Smooth muscle cell (in vitro differentiated cells): ENCODE data around the gene PHF21A. TPM values are rescaled to one million over a fixed set of nuclear protein-coding genes. Genes with fewer than 3 reads are reported as not detected.

Experiments
- DNase-seq: peaks from one replicate; lab custom pipeline; 2025; ENCODE audit not compliant: unreplicated experiment; lab: John Stamatoyannopoulos, UW
- H2AFZ ChIP-seq: fragments of 200-600 bp; sonication (generic); 2 replicates; pipeline ENCODE4 v1.6.0; 2016; ENCODE audit warnings: antibody characterized with exemption, low read depth, mild to moderate bottlenecking
- H3F3A ChIP-seq: fragments of 200-600 bp; sonication (generic); 2 replicates; pipeline ENCODE4 v1.6.0; 2017; ENCODE audit warnings: antibody characterized with exemption, low read depth
- H3K27ac ChIP-seq: fragments of 200-600 bp; sonication (generic); 2 replicates; pipeline ENCODE4 v1.5.1; 2016; ENCODE audit warnings: low read depth, mild to moderate bottlenecking
- H3K27me3 ChIP-seq: fragments of 200-600 bp; sonication (generic); 2 replicates; pipeline ENCODE4 v1.6.1; 2016; ENCODE audit warnings: low read depth, mild to moderate bottlenecking
- H3K36me3 ChIP-seq: fragments of 200-600 bp; sonication (generic); 2 replicates; pipeline ENCODE4 v1.5.1; 2016; ENCODE audit warnings: low read depth
- H3K4me1 ChIP-seq: fragments of 200-600 bp; sonication (generic); 2 replicates; pipeline ENCODE4 v1.5.1; 2016; ENCODE audit warnings: low read depth
- H3K4me2 ChIP-seq: fragments of 200-600 bp; sonication (generic); 2 replicates; pipeline ENCODE4 v1.6.0; 2016; ENCODE audit warnings: mild to moderate bottlenecking
- H3K4me3 ChIP-seq: fragments of 200-600 bp; sonication (generic); 2 replicates; pipeline ENCODE4 v1.5.1; 2016; ENCODE audit warnings: mild to moderate bottlenecking
- H3K79me2 ChIP-seq: fragments of 200-600 bp; sonication (generic); 2 replicates; pipeline ENCODE4 v1.6.0; 2016; ENCODE audit warnings: low read depth, mild to moderate bottlenecking
- H3K9ac ChIP-seq: fragments of 200-600 bp; sonication (generic); 2 replicates; pipeline ENCODE4 v1.6.0; 2016; ENCODE audit warnings: low read depth
- H3K9me3 ChIP-seq: fragments of 200-600 bp; sonication (generic); replicated peaks from 2 replicates; pipeline ENCODE4 v1.5.1; 2016; ENCODE audit warnings: low read depth
- H4K20me1 ChIP-seq: fragments of 200-600 bp; sonication (generic); 2 replicates; pipeline ENCODE4 v1.6.0; 2016; ENCODE audit warnings: low read depth
- CTCF ChIP-seq: fragments of 200-600 bp; sonication (generic); IDR thresholded peaks from 2 replicates; pipeline ENCODE4 v1.5.1; 2017; ENCODE audit warnings: borderline replicate concordance, mild to moderate bottlenecking, antibody characterized with exemption; ENCODE audit not compliant: insufficient read depth, poor library complexity, severe bottlenecking
- WGBS: methylation state at CpG from one replicate; pipeline ENCODE4 v1.1.7; 2016; ENCODE audit warnings: low lambda C conversion rate; 5-methylcytosine and 5-hydroxymethylcytosine counted together
- polyA plus RNA-seq: library from polyadenylated mRNA; unstranded; fragments of >200 nt; fragmentation: Nextera tagmentation; extraction: Ambion mirVana; gene quantifications from 2 replicates; pipeline ENCODE4 v1.2.1, GENCODE V29; 2016
- total RNA-seq: library from RNA; depleted of rRNA; stranded (reverse); fragments of >200 nt; gene quantifications from 2 replicates; pipeline ENCODE4 v1.2.3, GENCODE V29; 2014

The PHF21A gene
- total and polyA plus RNA-seq, 2 experiments from 2014 or later = 26.1 to 28.7 TPM

GRCh38 chr11:46057489-46057888, 63.8 kb downstream of the PHF21A start:
- Histone ChIP-seq H3K27me3 (no peaks in the 10 kb centered on the region), H3K4me2 (no peak overlapping the region), H3K9me3 (no peaks in the 10 kb centered on the region), H3F3A (no peaks in the 10 kb centered on the region), H3K36me3 (no peaks in the 10 kb centered on the region), H3K27ac (peak overlapping the region; percentile 21), H3K79me2 (peaks cover 3% of the 10 kb centered on the region), H3K9ac (no peak overlapping the region), H2AFZ (no peak overlapping the region), H3K4me3 (no peak overlapping the region), H3K4me1 (peaks cover 15% of the 10 kb centered on the region), H4K20me1 (peaks cover 53% of the 10 kb centered on the region)
- DNase-seq = no peak
- no peak for TF ChIP-seq CTCF
- 86% methylated on average over 2 of the region's 2 CpGs for WGBS

- no peak for DNase-seq
- no peak overlapping the region for H3K4me2 ChIP-seq
- 50% methylated on average over 1 of the region's 1 CpG for WGBS
Observed at GRCh38 chr11:46055371-46055770, 65.9 kb downstream of the PHF21A start.

GRCh38 chr11:46051102-46051501, 70.2 kb downstream of the PHF21A start:
- no peaks in the 10 kb centered on the region for H3K9me3 ChIP-seq
- H3K4me1 ChIP-seq = peaks cover 46% of the 10 kb centered on the region
- H3K27ac ChIP-seq = peak overlapping the region; percentile 69
- H3K4me3 ChIP-seq = no peak overlapping the region
- H3K36me3 ChIP-seq = no peaks in the 10 kb centered on the region
- peak overlapping the region; percentile 78 for H3K4me2 ChIP-seq
- H3K27me3 ChIP-seq = no peaks in the 10 kb centered on the region
- H3K79me2 ChIP-seq = peaks cover 10% of the 10 kb centered on the region
- H3F3A ChIP-seq = peaks cover 8% of the 10 kb centered on the region
- peaks cover 73% of the 10 kb centered on the region for H4K20me1 ChIP-seq
- no peak for TF ChIP-seq CTCF
- no peak overlapping the region for H2AFZ ChIP-seq
- WGBS = 76% methylated on average over 1 of the region's 1 CpG
- no peak overlapping the region for H3K9ac ChIP-seq
- DNase-seq = no peak

More at GRCh38 chr11:46055371-46055770, 65.9 kb downstream of the PHF21A start:
- Histone ChIP-seq H3K27ac (peak overlapping the region; percentile 12), H3K9ac (no peak overlapping the region), H3K4me3 (no peak overlapping the region), H3F3A (no peaks in the 10 kb centered on the region), H3K4me1 (peaks cover 28% of the 10 kb centered on the region), H3K9me3 (no peaks in the 10 kb centered on the region), H2AFZ (no peak overlapping the region), H3K27me3 (no peaks in the 10 kb centered on the region), H3K79me2 (peaks cover 3% of the 10 kb centered on the region), H4K20me1 (peaks cover 74% of the 10 kb centered on the region), H3K36me3 (no peaks in the 10 kb centered on the region)
- no peak for TF ChIP-seq CTCF

GRCh38 chr11:46050662-46051061, 70.6 kb downstream of the PHF21A start:
- DNase-seq = no peak
- H3K4me2 ChIP-seq = peak overlapping the region; percentile 78
- TF ChIP-seq CTCF = no peak
- H4K20me1 ChIP-seq = peaks cover 73% of the 10 kb centered on the region
- H3K4me1 ChIP-seq = peaks cover 46% of the 10 kb centered on the region
- H3K9me3 ChIP-seq = no peaks in the 10 kb centered on the region
- H3K9ac ChIP-seq = peak overlapping the region; percentile 15
- H3K79me2 ChIP-seq = peaks cover 10% of the 10 kb centered on the region
- H3K4me3 ChIP-seq = no peak overlapping the region
- no peaks in the 10 kb centered on the region for H3K36me3 ChIP-seq
- 44% methylated on average over 2 of the region's 2 CpGs for WGBS
- no peak overlapping the region for H2AFZ ChIP-seq
- H3K27ac ChIP-seq = peak overlapping the region; percentile 69
- peaks cover 8% of the 10 kb centered on the region for H3F3A ChIP-seq
- no peaks in the 10 kb centered on the region for H3K27me3 ChIP-seq
